Right cardiac atrium (tissue), 5 donors: ENCODE data around the gene MRM3. TPM values are rescaled to one million over a fixed set of nuclear protein-coding genes. Genes with fewer than 3 reads are reported as not detected.
"Not testable (repeated sequence)": the region's sequence is repeated elsewhere in the genome, so short reads cannot be mapped to it uniquely, and the experiment has no call there.

Source experiments
- ATAC-seq, 2 donors: fragments of 200-7000 bp; cut with Tn5 transposase; one replicate each; pipeline versions ENCODE4 v1.8.0 to v1.9.1; 2020; ENCODE audit warnings: moderate library complexity in 2 of 2, mild to moderate bottlenecking in 1 of 2
- DNase-seq, 3 donors: peaks; one replicate each; pipeline ENCODE4 v3.0.0-alpha.2; 2020
- H3K27ac ChIP-seq: one replicate; pipeline ENCODE4 v1.5.1; 2013; ENCODE audit warnings: mild to moderate bottlenecking, low read length, control low read depth, moderate library complexity
- H3K27me3 ChIP-seq: one replicate; pipeline ENCODE4 v1.6.1; 2013; ENCODE audit not compliant: control insufficient read depth, insufficient read depth
- H3K4me1 ChIP-seq: one replicate; pipeline ENCODE4 v1.6.1; 2013; ENCODE audit warnings: low read length; ENCODE audit not compliant: control insufficient read depth, insufficient read depth
- H3K4me3 ChIP-seq: one replicate; pipeline ENCODE4 v1.5.1; 2013; ENCODE audit warnings: low read length, control low read depth
- H3K9me3 ChIP-seq: one replicate; pipeline ENCODE4 v1.6.1; 2013; ENCODE audit warnings: low read length; ENCODE audit not compliant: control insufficient read depth
- WGBS: extraction: QIAGEN DNeasy Blood & Tissue Kit; methylation state at CpG from one replicate; pipeline ENCODE4 v1.1.7; 2013; 5-methylcytosine and 5-hydroxymethylcytosine counted together
- intact Hi-C, 4 donors: fragments of 100-400 bp; cut with DNase I; formaldehyde crosslinking; loops; one replicate each; pipeline versions ENCODE4 v1.11.0 to v1.14.0; 2022 to 2023
- polyA plus RNA-seq: library from polyadenylated mRNA; stranded (reverse); fragments of 200-250 nt; gene quantifications from one replicate; pipeline ENCODE4 v1.2.3, GENCODE V29; 2013
- total RNA-seq, 4 donors: library from RNA; stranded (reverse); fragmentation: NEBNext Ultra II Directional; extraction: Animal tissue kit (Norgen Biotek cat#: 25700); gene quantifications; one replicate each; pipeline ENCODE4 v1.2.1, GENCODE V29; 2021
- donor health status: healthy with polysubstance abuse.
- donor health status: DM: no; HTN: yes; CAD: no.
- donor health status: DM: no; HTN: no; CAD: no.
- donor health status: DM: no; HTN: yes; CAD: no; lungs with severe emphysema.
- donor health status: DM: yes; HTN: yes; CAD: no.

Gene MRM3
- total and polyA plus RNA-seq, 5 donors, result 15.6 to 20.0 (median 18.8) TPM

DNA sequence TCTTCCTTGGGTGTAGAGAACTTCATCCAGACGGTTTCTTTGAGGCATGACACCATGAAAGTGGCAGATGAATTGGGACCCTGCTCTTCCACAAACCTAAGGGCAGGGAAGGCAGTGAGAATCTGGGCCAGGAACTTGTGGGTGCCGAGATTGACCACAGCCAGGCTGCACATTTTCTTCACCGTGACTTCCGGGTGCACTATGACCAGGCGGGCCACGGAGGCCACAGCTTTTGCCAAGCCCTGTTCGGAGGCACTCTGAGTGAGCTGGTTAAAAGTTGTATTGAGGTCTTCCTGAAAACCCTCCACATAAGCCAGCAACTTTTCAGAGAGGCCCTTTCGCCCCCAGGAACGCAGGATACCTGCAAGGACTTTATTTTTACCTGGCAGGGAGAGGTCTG is 36.0 kb upstream of the MRM3 start:
- DNase-seq, result no peak
- Histone ChIP-seq H3K27ac (no peak overlapping the region), H3K4me3 (no peak overlapping the region), H3K27me3 (no peaks in the 10 kb centered on the region), H3K9me3 (no peaks in the 10 kb centered on the region), H3K4me1 (no peaks in the 10 kb centered on the region)
- no peak for ATAC-seq
- intact Hi-C loops, result no loop called here
- WGBS, result 89% methylated on average over 9 of the region's 9 CpGs

DNA sequence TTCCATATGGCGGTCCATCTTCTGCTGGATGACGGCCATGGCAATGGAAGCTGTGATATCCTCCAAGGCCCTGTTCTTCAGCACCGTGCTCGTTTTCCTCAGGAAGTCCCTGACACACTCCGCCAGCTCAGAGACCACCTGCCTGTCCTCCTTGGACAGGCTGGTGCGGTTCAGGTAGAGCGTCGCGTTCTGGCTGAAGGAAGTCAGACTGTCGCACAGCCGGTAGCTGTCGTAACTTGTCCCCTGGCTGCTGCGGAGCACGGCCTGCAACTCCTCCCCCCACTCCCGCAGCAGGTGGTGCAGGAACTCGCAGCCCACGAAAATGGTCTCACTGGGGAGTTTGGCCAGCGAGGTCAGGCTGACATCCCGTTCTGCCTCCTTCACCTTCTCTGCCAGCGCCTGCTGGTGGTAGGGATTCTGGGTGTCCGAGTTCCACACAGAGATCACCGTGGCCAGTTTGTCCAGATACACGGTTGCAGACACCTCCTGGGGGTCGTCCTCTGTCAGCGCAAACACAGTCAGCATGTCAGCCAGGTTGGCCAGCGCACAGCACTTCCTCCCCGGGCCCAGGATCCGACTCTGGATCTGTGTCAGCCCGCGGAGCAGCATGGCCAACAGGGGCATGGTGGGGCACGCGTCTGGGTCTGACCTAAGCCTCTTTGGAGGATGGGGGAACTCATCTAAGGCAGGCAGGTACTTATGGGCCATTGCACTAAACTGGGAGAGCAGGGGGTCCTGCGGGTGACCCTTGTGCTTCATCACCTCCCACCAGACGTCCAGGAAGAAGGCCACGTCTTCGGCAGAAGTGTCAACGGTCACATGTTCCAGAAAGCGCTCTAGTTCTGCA is 35.1 kb upstream of the MRM3 start:
- H3K9me3 ChIP-seq, result no peaks in the 10 kb centered on the region
- no peak overlapping the region for H3K4me3 ChIP-seq
- no peak for DNase-seq
- no peaks in the 10 kb centered on the region for H3K4me1 ChIP-seq
- intact Hi-C loops, result no loop called here
- no peak for ATAC-seq
- H3K27me3 ChIP-seq, result no peaks in the 10 kb centered on the region
- no peak overlapping the region for H3K27ac ChIP-seq
- WGBS, result 90% methylated on average over 38 of the region's 38 CpGs

DNA sequence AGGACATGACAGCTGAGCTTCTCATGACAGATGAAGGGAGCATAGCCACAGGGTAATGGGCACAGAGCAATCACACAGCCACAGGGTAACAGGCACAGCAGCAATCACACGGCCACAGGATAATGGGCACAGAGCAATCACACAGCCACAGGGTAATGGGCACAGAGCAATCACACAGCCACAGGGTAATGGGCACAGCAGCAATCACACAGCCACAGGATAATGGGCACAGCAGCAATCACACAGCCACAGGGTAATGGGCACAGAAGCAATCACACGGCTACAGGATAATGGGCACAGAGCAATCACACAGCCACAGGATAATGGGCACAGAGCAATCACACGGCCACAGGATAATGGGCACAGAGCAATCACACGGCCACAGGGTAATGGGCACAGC is 33.5 kb upstream of the MRM3 start:
- intact Hi-C loops, H3K4me3 ChIP-seq, ATAC-seq, DNase-seq, H3K4me1 ChIP-seq, H3K27me3 ChIP-seq, H3K9me3 ChIP-seq, H3K27ac ChIP-seq: not testable (repeated sequence)
- WGBS, result 98% methylated on average over 4 of the region's 4 CpGs

DNA sequence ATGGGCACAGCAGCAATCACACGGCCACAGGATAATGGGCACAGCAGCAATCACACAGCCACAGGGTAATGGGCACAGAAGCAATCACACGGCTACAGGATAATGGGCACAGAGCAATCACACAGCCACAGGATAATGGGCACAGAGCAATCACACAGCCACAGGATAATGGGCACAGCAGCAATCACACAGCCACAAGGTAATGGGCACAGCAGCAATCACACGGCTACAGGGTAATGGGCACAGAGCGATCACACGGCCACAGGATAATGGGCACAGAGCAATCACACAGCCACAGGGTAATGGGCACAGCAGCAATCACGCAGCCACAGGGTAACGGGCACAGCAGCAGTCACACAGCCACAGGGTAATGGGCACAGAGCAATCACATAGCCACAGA is 32.8 kb upstream of the MRM3 start:
- not testable (repeated sequence) for ATAC-seq
- 86% methylated on average over 7 of the region's 7 CpGs for WGBS

DNA sequence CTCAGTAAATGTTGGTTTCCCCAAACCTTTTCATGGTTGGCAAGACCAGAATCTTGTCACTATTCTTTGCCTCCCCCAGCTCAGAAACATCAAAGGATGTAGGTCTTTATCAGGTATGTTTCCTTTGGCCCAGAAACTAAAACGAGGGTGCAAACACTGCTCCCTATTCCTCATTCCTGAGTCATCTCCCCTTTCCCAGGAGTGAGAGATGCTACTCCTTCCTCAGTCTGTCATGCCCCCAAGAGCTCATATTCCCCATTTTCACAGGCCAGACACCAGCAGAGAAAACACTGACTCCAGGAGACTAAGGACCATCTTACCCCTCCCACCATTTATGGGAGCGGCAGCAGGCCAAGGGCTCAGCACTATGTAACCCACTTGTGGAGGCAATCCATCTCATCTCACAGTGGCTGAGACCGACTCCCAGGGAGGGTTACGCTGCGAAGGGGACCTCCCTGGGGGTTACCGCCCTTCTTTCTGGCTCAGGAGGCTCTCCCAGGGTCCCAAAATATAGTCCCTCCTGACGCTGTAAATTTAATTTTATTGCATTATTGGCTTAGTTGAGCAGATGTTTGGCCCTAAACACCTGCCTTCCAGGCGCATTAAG is 31.6 kb upstream of the MRM3 start:
- DNase-seq (no peak), ATAC-seq (no peak)
- no peaks in the 10 kb centered on the region for H3K27me3 ChIP-seq
- H3K4me3 ChIP-seq, result no peak overlapping the region
- 85% methylated on average over 8 of the region's 8 CpGs for WGBS
- H3K4me1 ChIP-seq, result peaks cover 2% of the 10 kb centered on the region
- no peaks in the 10 kb centered on the region for H3K9me3 ChIP-seq
- intact Hi-C loops, result no loop called here
- no peak overlapping the region for H3K27ac ChIP-seq

More for the DNA sequence above, 32.8 kb upstream of the MRM3 start:
- H3K4me1 ChIP-seq, intact Hi-C loops, H3K9me3 ChIP-seq, H3K27me3 ChIP-seq, DNase-seq, H3K27ac ChIP-seq, H3K4me3 ChIP-seq: not testable (repeated sequence)

DNA sequence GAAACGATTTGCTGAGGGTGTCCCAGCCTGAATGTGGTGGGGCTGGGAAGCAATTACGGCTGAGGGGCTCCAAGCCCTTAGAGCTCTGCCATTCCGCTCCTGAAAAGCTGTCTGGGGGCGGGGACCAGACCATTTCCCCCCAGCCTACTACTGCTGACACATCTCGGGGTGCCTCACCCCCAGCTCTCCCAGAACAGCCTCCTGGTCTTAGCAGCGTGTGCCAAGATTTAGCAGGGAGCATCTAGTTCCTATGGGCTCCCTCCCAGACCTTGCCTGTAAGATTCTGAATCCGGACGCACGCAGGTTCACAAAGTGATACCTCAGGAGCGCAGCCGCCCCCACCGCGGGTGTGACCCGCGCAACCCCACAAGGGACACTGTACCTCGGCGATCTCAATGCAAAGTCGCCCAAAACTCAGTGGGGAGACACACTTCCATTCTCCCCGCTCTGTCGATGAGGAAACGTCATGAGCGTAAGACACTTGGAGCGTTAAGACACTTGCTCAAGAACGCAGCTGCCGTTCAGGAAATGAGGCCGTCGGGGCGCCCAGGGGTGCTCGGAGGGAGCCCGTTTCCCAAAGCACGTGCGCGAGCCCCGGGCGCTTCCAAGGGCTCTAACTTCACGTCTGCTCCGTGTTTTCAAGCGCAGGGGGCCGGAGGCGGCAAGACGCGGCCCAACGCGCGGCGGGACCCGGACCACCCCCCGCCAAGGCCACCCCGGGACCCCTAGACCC is 30.7 kb upstream of the MRM3 start:
- no peak overlapping the region for H3K27ac ChIP-seq
- peak in 2 of 3 donors; percentile 37 to 69 for DNase-seq
- H3K4me3 ChIP-seq, result peak overlapping the region; percentile 64
- no peaks in the 10 kb centered on the region for H3K9me3 ChIP-seq
- peaks cover 2% of the 10 kb centered on the region for H3K4me1 ChIP-seq
- H3K27me3 ChIP-seq, result no peaks in the 10 kb centered on the region
- 1% methylated on average over 49 of the region's 49 CpGs for WGBS
- intact Hi-C loops, result no loop called here
- ATAC-seq, result peak in 1 of 2 donors; percentile 16

DNA sequence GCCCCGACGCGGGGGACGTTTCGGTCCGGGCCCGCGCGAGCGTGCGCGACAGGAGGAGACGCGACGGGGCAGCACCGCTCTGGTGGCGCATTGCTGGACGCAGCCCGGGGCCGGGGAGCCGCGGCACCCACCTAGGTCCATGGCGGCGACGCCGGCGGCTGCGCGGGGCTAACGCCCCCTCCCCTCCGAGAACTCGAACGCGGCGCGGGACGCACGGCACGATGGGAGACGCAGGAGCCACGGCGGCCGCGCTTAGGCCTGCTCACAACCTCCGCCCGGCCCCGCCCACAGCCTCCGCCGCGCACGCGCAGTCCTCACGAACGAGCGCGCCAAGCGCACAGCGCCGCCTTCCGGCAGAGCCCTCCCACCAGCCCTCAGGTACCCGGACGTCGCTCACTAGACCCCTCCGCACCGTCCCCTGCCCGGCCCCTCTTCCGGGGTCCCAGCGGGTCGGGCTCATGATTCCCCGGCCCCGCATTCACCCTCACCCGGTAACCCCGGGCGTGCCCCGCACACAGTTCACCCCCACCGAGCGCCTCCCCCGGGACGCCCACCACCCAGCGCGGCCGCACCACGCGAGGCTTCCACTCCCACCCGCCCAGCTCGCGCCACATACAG is 30.0 kb upstream of the MRM3 start, which contains the start of gene GEMIN4:
GEMIN4 (minus strand) TSS at position 263 of the 618 bp plus-strand sequence; CDS start at position 141, 122 bp downstream.
- Histone ChIP-seq H3K27ac (peak within 1 kb of the TSS; percentile 49), H3K27me3 (no peaks in the 10 kb centered on the region), H3K9me3 (no peaks in the 10 kb centered on the region), H3K4me3 (peak within 1 kb of the TSS; percentile 64), H3K4me1 (peaks cover 2% of the 10 kb centered on the region)
- peak; percentile 92 to 98 (median 98) for DNase-seq
- ATAC-seq, result peak; percentile 93
- under 1% methylated on average over 87 of the region's 87 CpGs for WGBS
- intact Hi-C loops, result no loop called here

DNA sequence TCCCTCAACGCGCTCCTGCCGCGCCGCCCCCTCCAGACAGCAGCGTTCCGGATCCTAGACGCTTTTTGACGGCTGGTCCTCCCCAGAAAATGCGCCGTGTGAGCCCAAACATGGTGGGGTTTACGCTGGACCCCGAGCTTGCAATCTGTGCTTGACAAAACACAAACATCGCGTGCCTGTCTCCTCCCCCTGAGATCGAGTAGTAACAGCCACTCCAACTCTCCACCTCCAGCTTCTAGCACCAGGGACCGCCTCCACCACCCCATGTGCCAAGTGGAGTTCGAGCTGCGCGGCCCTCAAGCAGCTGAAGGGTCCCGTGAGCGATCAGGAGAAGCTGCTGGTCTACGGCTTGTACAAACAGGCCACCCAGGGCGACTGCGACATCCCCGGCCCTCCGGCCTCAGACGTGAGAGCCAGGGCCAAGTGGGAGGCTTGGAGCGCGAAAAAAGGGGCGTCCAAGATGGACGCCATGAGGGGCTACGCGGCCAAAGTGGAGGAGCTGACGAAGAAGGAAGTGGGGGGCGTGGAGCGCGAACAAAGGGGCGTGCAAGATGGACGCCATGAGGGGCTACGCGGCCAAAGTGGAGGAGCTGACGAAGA is 29.4 kb upstream of the MRM3 start:
- ATAC-seq (peak; percentile 85 to 86), DNase-seq (peak; percentile 83 to 93 (median 90))
- H3K27ac ChIP-seq, result peak overlapping the region; percentile 49
- intact Hi-C loops, result no loop called here
- peaks cover 2% of the 10 kb centered on the region for H3K4me1 ChIP-seq
- H3K9me3 ChIP-seq, result no peaks in the 10 kb centered on the region
- WGBS, result 18% methylated on average over 43 of the region's 43 CpGs
- no peaks in the 10 kb centered on the region for H3K27me3 ChIP-seq
- peak overlapping the region; percentile 64 for H3K4me3 ChIP-seq

DNA sequence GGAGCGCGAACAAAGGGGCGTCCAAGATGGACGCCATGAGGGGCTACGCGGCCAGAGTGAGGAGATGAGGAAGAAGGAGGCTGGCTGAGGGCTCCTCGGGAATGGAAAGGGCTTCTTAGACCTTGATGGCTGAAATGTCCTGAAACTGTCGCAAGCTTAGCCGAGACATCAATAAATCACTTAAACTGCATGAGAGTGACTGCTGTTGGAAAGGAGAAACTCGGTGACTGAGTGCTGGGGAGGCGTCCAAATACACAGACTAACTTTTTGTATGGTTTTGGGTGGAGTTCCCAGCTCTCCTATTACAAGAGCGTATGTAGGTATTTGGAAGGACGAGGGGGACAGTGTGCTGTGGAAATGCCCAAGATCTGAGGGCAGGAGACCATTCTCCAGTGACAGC is 28.7 kb upstream of the MRM3 start:
- no peak for ATAC-seq
- DNase-seq, result no peak
- H3K9me3 ChIP-seq, result no peaks in the 10 kb centered on the region
- intact Hi-C loops, result no loop called here
- WGBS, result 78% methylated on average over 13 of the region's 13 CpGs
- no peak overlapping the region for H3K4me3 ChIP-seq
- no peaks in the 10 kb centered on the region for H3K27me3 ChIP-seq
- H3K27ac ChIP-seq, result no peak overlapping the region
- H3K4me1 ChIP-seq, result peaks cover 2% of the 10 kb centered on the region

DNA sequence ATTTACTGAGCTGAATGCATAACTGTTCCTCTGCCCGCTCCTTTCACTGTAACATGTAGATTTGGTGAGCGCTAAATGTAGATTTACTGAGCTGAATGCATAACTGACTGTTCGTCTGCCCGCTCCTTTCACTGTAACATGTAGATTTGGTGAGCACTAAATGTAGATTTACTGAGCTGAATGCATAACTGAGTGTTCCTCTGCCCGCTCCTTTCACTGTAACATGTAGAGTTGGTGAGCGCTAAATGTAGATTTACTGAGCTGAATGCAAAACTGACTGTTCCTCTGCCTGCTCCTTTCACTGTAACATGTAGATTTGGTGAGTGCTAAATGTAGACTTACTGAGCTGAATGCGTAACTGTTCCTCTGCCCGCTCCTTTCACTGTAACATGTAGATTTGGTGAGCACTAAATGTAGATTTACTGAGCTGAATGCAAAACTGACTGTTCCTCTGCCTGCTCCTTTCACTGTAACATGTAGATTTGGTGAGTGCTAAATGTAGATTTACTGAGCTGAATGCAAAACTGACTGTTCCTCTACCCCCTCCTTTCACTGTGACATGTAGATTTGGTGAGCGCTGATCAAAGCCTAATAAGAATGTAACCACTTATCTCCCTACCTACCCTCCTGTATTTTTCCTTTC is 26.7 kb upstream of the MRM3 start:
- 94% methylated on average over 9 of the region's 9 CpGs for WGBS
- H3K4me3 ChIP-seq, DNase-seq, H3K27ac ChIP-seq, intact Hi-C loops, H3K4me1 ChIP-seq, ATAC-seq, H3K27me3 ChIP-seq, H3K9me3 ChIP-seq: not testable (repeated sequence)
